HepG2 (cell line): ENCODE measurements around the gene CHST3. TPM values are rescaled to one million over a fixed set of nuclear protein-coding genes. Genes with fewer than 3 reads are reported as not detected.

Experiments
- ATAC-seq: fragments of 200-7000 bp; cut with Tn5 transposase; 3 replicates; pipeline ENCODE4 v1.9.1; 2020; ENCODE audit warnings: mild to moderate bottlenecking, moderate library complexity
- BruUV-seq: library from RNA; stranded (reverse); fragments of 400-500 nt; replicated peaks from 2 replicates; lab custom pipeline; 2021; lab: Mats Ljungman, UMichigan
- CTCF ChIA-PET: fragments of 300-600 bp; formaldehyde crosslinking; extraction: SDS; loops from one replicate; lab custom pipeline; 2021; ENCODE audit warnings: low total read pairs, inconsistent platforms, low intra/inter-chr PET ratio; lab: Yijun Ruan, JAX
- POLR2A ChIA-PET: fragments of 350-600 bp; sonication (Branson Sonifier 250); formaldehyde crosslinking; loops from one replicate; lab custom pipeline; 2020; ENCODE audit warnings: antibody characterized with exemption, inconsistent platforms; lab: Yijun Ruan, JAX
- DNase-seq: peaks from one replicate; pipeline ENCODE4 v3.0.0-alpha.2; 2015; ENCODE audit warnings: low spot score
- FAIRE-seq: peaks from 3 replicates; lab custom pipeline; 2011; peaks lifted over from hg19 to GRCh38; lab: Jason Lieb, UNC
- H2AFZ ChIP-seq: one replicate; pipeline ENCODE4 v1.6.1; 2011; ENCODE audit warnings: low read length, inconsistent platforms
- H3K27ac ChIP-seq: fragments of 300-600 bp; 3 replicates; pipeline ENCODE4 v1.8.0; 2011; ENCODE audit warnings: mixed run types, mild to moderate bottlenecking, mixed read lengths, low read length, inconsistent platforms; ENCODE audit not compliant: insufficient read depth; ENCODE audit errors: extremely low read length
- H3K27me3 ChIP-seq, 2 experiments: fragments of 200-600 bp in 1 of 2; 2 replicates in 1 of 2; 3 replicates in 1 of 2; pipeline versions ENCODE4 v1.6.0 to v1.8.0; 2011; ENCODE audit warnings: low read length in 2 of 2, mild to moderate bottlenecking in 2 of 2, moderate library complexity in 2 of 2, inconsistent platforms in 1 of 2; ENCODE audit not compliant: insufficient read depth in 2 of 2, control insufficient read depth in 1 of 2
- H3K36me3 ChIP-seq, 2 experiments: fragments of 200-600 bp in 1 of 2; replicated peaks in 1 of 2; 2 replicates in 1 of 2; 3 replicates in 1 of 2; pipeline versions ENCODE4 v1.5.1 to v1.8.0; 2011; ENCODE audit warnings: low read length in 2 of 2, inconsistent platforms in 1 of 2; ENCODE audit not compliant: insufficient read depth in 2 of 2, control insufficient read depth in 1 of 2
- H3K4me1 ChIP-seq: 2 replicates; pipeline ENCODE4 v1.5.1; 2012; ENCODE audit warnings: low read length, inconsistent platforms; ENCODE audit not compliant: insufficient read depth
- H3K4me2 ChIP-seq: 2 replicates; pipeline ENCODE4 v1.6.0; 2011; ENCODE audit warnings: low read depth, low read length, inconsistent platforms
- H3K4me3 ChIP-seq, 3 experiments: fragments of 200-600 bp in 1 of 3; sonication (generic), shearing (Covaris generic) in 1 of 3; replicated peaks in 1 of 3; 2 replicates each; pipeline ENCODE4 v1.5.1; 2011 to 2016; ENCODE audit warnings: low read length in 3 of 3, inconsistent platforms in 2 of 3, low read depth in 2 of 3, mild to moderate bottlenecking in 2 of 3, control low read depth in 1 of 3, mixed read lengths in 1 of 3; ENCODE audit not compliant: insufficient read depth in 1 of 3
- H3K79me2 ChIP-seq: one replicate; pipeline ENCODE4 v1.6.1; 2011; ENCODE audit warnings: low read length, inconsistent platforms; ENCODE audit not compliant: insufficient read depth
- H3K9ac ChIP-seq: 2 replicates; pipeline ENCODE4 v1.6.0; 2011; ENCODE audit warnings: mild to moderate bottlenecking, low read depth, low read length, inconsistent platforms; ENCODE audit not compliant: insufficient read depth
- H3K9me3 ChIP-seq: 2 replicates; pipeline ENCODE4 v1.5.1; 2012; ENCODE audit warnings: mild to moderate bottlenecking, low read length
- H4K20me1 ChIP-seq: 2 replicates; pipeline ENCODE4 v1.6.0; 2011; ENCODE audit warnings: inconsistent platforms, mild to moderate bottlenecking, low read length, moderate library complexity; ENCODE audit not compliant: insufficient read depth
- AKAP8 ChIP-seq: sonication (generic); formaldehyde crosslinking; IDR thresholded peaks from 2 replicates; pipeline ENCODE4 v1.5.1; 2020; ENCODE audit warnings: mild to moderate bottlenecking, missing genetic modification reagents
- HIC2 ChIP-seq: sonication (generic); formaldehyde crosslinking; IDR thresholded peaks from 2 replicates; pipeline ENCODE4 v1.9.0; 2022; ENCODE audit warnings: low read depth, missing genetic modification reagents
- HMG20B ChIP-seq: conservative IDR thresholded peaks from 2 replicates; pipeline ENCODE4 v1.6.1; 2016; ENCODE audit warnings: missing genetic modification reagents, missing compliant biosample characterization
- IRF1 ChIP-seq: sonication (generic); formaldehyde crosslinking; IDR thresholded peaks from 2 replicates; pipeline ENCODE4 v1.4.0; 2020; ENCODE audit warnings: low read depth, mild to moderate bottlenecking, missing genetic modification reagents
- JUN ChIP-seq: sonication (generic); formaldehyde crosslinking; IDR thresholded peaks from 2 replicates; pipeline ENCODE4 v1.4.0; 2020; ENCODE audit warnings: mild to moderate bottlenecking, missing genetic modification reagents
- KAT2B ChIP-seq: fragments of 150-350 bp; IDR thresholded peaks from 2 replicates; pipeline ENCODE4 v1.6.1; 2014; ENCODE audit warnings: low read depth, low read length, borderline replicate concordance
- KLF6 ChIP-seq: IDR thresholded peaks from 2 replicates; pipeline ENCODE4 v1.8.0; 2016; ENCODE audit warnings: missing biosample characterization, missing genetic modification reagents
- MAF1 ChIP-seq: sonication (generic); formaldehyde crosslinking; IDR thresholded peaks from 2 replicates; pipeline ENCODE4 v1.5.0; 2020; ENCODE audit warnings: missing genetic modification reagents, borderline replicate concordance
- NCOA1 ChIP-seq: sonication (generic); formaldehyde crosslinking; IDR thresholded peaks from 2 replicates; pipeline ENCODE4 v1.9.0; 2021; ENCODE audit warnings: missing genetic modification reagents
- NFIC ChIP-seq: IDR thresholded peaks from 2 replicates; pipeline ENCODE4 v1.6.1; 2012; ENCODE audit warnings: mild to moderate bottlenecking, low read length, inconsistent platforms
- NRL ChIP-seq: sonication (generic); formaldehyde crosslinking; IDR thresholded peaks from 2 replicates; pipeline ENCODE4 v1.5.0; 2020; ENCODE audit warnings: missing genetic modification reagents, mild to moderate bottlenecking, moderate library complexity, borderline replicate concordance
- PHF21A ChIP-seq: sonication (generic); formaldehyde crosslinking; IDR thresholded peaks from 2 replicates; pipeline ENCODE4 v1.5.0; 2020; ENCODE audit warnings: mild to moderate bottlenecking, missing genetic modification reagents
- RFXANK ChIP-seq: IDR thresholded peaks from 2 replicates; pipeline ENCODE4 v1.6.1; 2016
- SNAPC2 ChIP-seq: sonication (generic); formaldehyde crosslinking; IDR thresholded peaks from 2 replicates; pipeline ENCODE4 v1.8.1; 2022; ENCODE audit warnings: mild to moderate bottlenecking, missing genetic modification reagents
- SOX5 ChIP-seq: IDR thresholded peaks from 2 replicates; pipeline ENCODE4 v1.6.1; 2016; ENCODE audit warnings: borderline replicate concordance
- SP4 ChIP-seq: sonication (generic); formaldehyde crosslinking; IDR thresholded peaks from 2 replicates; pipeline ENCODE4 v1.8.1; 2023; ENCODE audit warnings: mild to moderate bottlenecking, missing genetic modification reagents
- TBX2 ChIP-seq: sonication (generic); formaldehyde crosslinking; IDR thresholded peaks from 2 replicates; pipeline ENCODE4 v1.5.0; 2020; ENCODE audit warnings: missing genetic modification reagents, mild to moderate bottlenecking, borderline replicate concordance
- TCF7L2 ChIP-seq: IDR thresholded peaks from 2 replicates; pipeline ENCODE4 v1.6.1; 2011; ENCODE audit warnings: mild to moderate bottlenecking, low read depth, low read length, moderate library complexity
- WIZ ChIP-seq: sonication (generic); formaldehyde crosslinking; IDR thresholded peaks from 2 replicates; pipeline ENCODE4 v1.5.1; 2020; ENCODE audit warnings: mild to moderate bottlenecking, missing genetic modification reagents
- ZBTB33 ChIP-seq: sonication (generic); formaldehyde crosslinking; IDR thresholded peaks from 2 replicates; pipeline ENCODE4 v1.4.0; 2020; ENCODE audit warnings: missing genetic modification reagents
- ZFP36L1 ChIP-seq: sonication (generic); formaldehyde crosslinking; IDR thresholded peaks from 2 replicates; pipeline ENCODE4 v1.8.0; 2022; ENCODE audit warnings: mild to moderate bottlenecking, missing genetic modification reagents, moderate library complexity
- ZNF740 ChIP-seq: sonication (generic); formaldehyde crosslinking; IDR thresholded peaks from 2 replicates; pipeline ENCODE4 v1.4.0; 2020; ENCODE audit warnings: missing genetic modification reagents
- ZNF790 ChIP-seq: sonication (generic); formaldehyde crosslinking; IDR thresholded peaks from 2 replicates; pipeline ENCODE4 v1.8.0; 2022; ENCODE audit warnings: missing genetic modification reagents, mild to moderate bottlenecking, borderline replicate concordance
- WGBS: methylation state at CpG from one replicate; pipeline ENCODE4 v1.1.6; 2017; ENCODE audit warnings: low lambda C conversion rate; 5-methylcytosine and 5-hydroxymethylcytosine counted together
- in situ Hi-C: cut with HindIII; loops from 2 replicates; pipeline ENCODE4 v1.10.0; 2017; ENCODE audit warnings: low pct_unique_long_range_greater_than_20kb; ENCODE audit not compliant: extremely low pct_ligation_motif_present
- intact Hi-C: fragments of 100-400 bp; cut with micrococcal nuclease; formaldehyde crosslinking; loops from one replicate; pipeline ENCODE4 v1.10.0; 2022; ENCODE audit not compliant: unreplicated experiment
- polyA plus RNA-seq, 8 experiments: library from polyadenylated mRNA; depleted of rRNA in 3 of 8; stranded (reverse) in 7 of 8; unstranded in 1 of 8; fragments of >200 nt; fragmentation: Illumina TruSeq in 4 of 8; extraction: Trizol in 4 of 8; gene quantifications; 2 replicates each; pipeline versions ENCODE4 v1.2.1 to v1.2.3, GENCODE V29; 2011 to 2016; ENCODE audit warnings: low read depth in 4 of 8, missing spikeins in 1 of 8, mixed read lengths in 1 of 8; ENCODE audit not compliant: insufficient read depth in 1 of 8
- total RNA-seq, 5 experiments: library from RNA; depleted of rRNA; stranded (reverse); fragments of >200 nt; fragmentation: Illumina TruSeq; extraction: Trizol; gene quantifications; 2 replicates each; pipeline ENCODE4 v1.2.3, GENCODE V29; 2016; ENCODE audit warnings: low read depth in 1 of 5

CHST3 gene
- total and polyA plus RNA-seq, 2 of the 13 experiments (the other 11 are each of a cell fraction or from before 2014, with no cell fraction given) = 7.2 to 18.7 TPM

- DNase-seq (peak; percentile 55), FAIRE-seq (no peak), ATAC-seq (no peak)
- WGBS = 47% methylated on average over 5 of the region's 12 CpGs
- H3K9me3 ChIP-seq = no peaks in the 10 kb centered on the region
- H3K4me2 ChIP-seq = peak overlapping the region; percentile 59
- peak overlapping the region; percentile 58 for H3K9ac ChIP-seq
- H3K36me3 ChIP-seq = no peaks in the 10 kb centered on the region
- ChIA-PET CTCF (no interaction called here), POLR2A (interaction anchor here (1.3 to 5.8 kb wide), 2 partner anchors 10 to 85 kb away, joined by 3 to 67 read pairs; no protein-coding TSS in a partner anchor)
- no peaks in the 10 kb centered on the region for H3K27me3 ChIP-seq
- H3K79me2 ChIP-seq = peaks cover 13% of the 10 kb centered on the region
- in situ Hi-C loops (loop anchor here (5.0 to 25.0 kb wide), 2 partner anchors 52 to 697 kb away; no protein-coding TSS in a partner anchor), intact Hi-C loops (no loop called here)
- BruUV-seq = no TSS peak
- H3K4me1 ChIP-seq = peaks cover 99% of the 10 kb centered on the region
- peak overlapping the region in 1 of 3 experiments; percentile 41; a peak in 2 of 6 replicates for H3K4me3 ChIP-seq
- peak overlapping the region; percentile 75 for H3K27ac ChIP-seq
- no peaks in the 10 kb centered on the region for H4K20me1 ChIP-seq
- H2AFZ ChIP-seq = peak overlapping the region; percentile 52
- TF ChIP-seq WIZ (CRISPR knock-in tag) = no peak
- peak; percentile 84 for TF ChIP-seq ZBTB33
- TF ChIP-seq ZNF740 (CRISPR knock-in tag) = no peak
- peak; percentile 74; the same call in 1 of the 2 replicates for TF ChIP-seq PHF21A (CRISPR knock-in tag)
- no peak for TF ChIP-seq ZFP36L1 (CRISPR knock-in tag)
- TF ChIP-seq SNAPC2 (CRISPR knock-in tag) = no peak
- TF ChIP-seq AKAP8 (CRISPR knock-in tag) = no peak
- TF ChIP-seq ZNF790 (CRISPR knock-in tag) = no peak
- TF ChIP-seq NRL (CRISPR knock-in tag) = no peak
- no peak for TF ChIP-seq MAF1 (CRISPR knock-in tag)
- no peak for TF ChIP-seq KLF6 (CRISPR knock-in tag)
- no peak for TF ChIP-seq TCF7L2
- no peak for TF ChIP-seq SP4 (CRISPR knock-in tag)
- TF ChIP-seq SOX5 (CRISPR knock-in tag) = 0 out of 2 replicates have a peak, but pooled peaks have one; percentile 6
- TF ChIP-seq KAT2B = no peak
- no peak for TF ChIP-seq RFXANK (CRISPR knock-in tag)
- TF ChIP-seq NCOA1 (CRISPR knock-in tag) = no peak
- no peak for TF ChIP-seq NFIC
- TF ChIP-seq IRF1 (CRISPR knock-in tag) = no peak
- TF ChIP-seq HIC2 = peak; percentile 77
- TF ChIP-seq JUN (CRISPR knock-in tag) = no peak
- 0 out of 2 replicates have a peak, but pooled peaks have one; percentile 47 for TF ChIP-seq HMG20B
- TF ChIP-seq TBX2 (CRISPR knock-in tag) = 0 out of 2 replicates have a peak, but pooled peaks have one; percentile 33
Observed at GRCh38 chr10:72034040-72034499, 69.9 kb downstream of the CHST3 start.
